HepG2 (cell line): ENCODE measurements around the gene CLEC18B. TPM values are rescaled to one million over a fixed set of nuclear protein-coding genes. Genes with fewer than 3 reads are reported as not detected.

Experiments
- ATAC-seq: fragments of 200-7000 bp; cut with Tn5 transposase; 3 replicates; pipeline ENCODE4 v1.9.1; 2020; ENCODE audit warnings: mild to moderate bottlenecking, moderate library complexity
- BruUV-seq: library from RNA; stranded (reverse); fragments of 400-500 nt; replicated peaks from 2 replicates; lab custom pipeline; 2021; lab: Mats Ljungman, UMichigan
- CTCF ChIA-PET: fragments of 300-600 bp; formaldehyde crosslinking; extraction: SDS; loops from one replicate; lab custom pipeline; 2021; ENCODE audit warnings: low total read pairs, inconsistent platforms, low intra/inter-chr PET ratio; lab: Yijun Ruan, JAX
- POLR2A ChIA-PET: fragments of 350-600 bp; sonication (Branson Sonifier 250); formaldehyde crosslinking; loops from one replicate; lab custom pipeline; 2020; ENCODE audit warnings: antibody characterized with exemption, inconsistent platforms; lab: Yijun Ruan, JAX
- DNase-seq: peaks from one replicate; pipeline ENCODE4 v3.0.0-alpha.2; 2015; ENCODE audit warnings: low spot score
- FAIRE-seq: peaks from 3 replicates; lab custom pipeline; 2011; peaks lifted over from hg19 to GRCh38; lab: Jason Lieb, UNC
- H2AFZ ChIP-seq: one replicate; pipeline ENCODE4 v1.6.1; 2011; ENCODE audit warnings: low read length, inconsistent platforms
- H3K27ac ChIP-seq: fragments of 300-600 bp; 3 replicates; pipeline ENCODE4 v1.8.0; 2011; ENCODE audit warnings: mixed run types, mild to moderate bottlenecking, mixed read lengths, low read length, inconsistent platforms; ENCODE audit not compliant: insufficient read depth; ENCODE audit errors: extremely low read length
- H3K27me3 ChIP-seq, 2 experiments: fragments of 200-600 bp in 1 of 2; 2 replicates in 1 of 2; 3 replicates in 1 of 2; pipeline versions ENCODE4 v1.6.0 to v1.8.0; 2011; ENCODE audit warnings: low read length in 2 of 2, mild to moderate bottlenecking in 2 of 2, moderate library complexity in 2 of 2, inconsistent platforms in 1 of 2; ENCODE audit not compliant: insufficient read depth in 2 of 2, control insufficient read depth in 1 of 2
- H3K36me3 ChIP-seq, 2 experiments: fragments of 200-600 bp in 1 of 2; replicated peaks in 1 of 2; 2 replicates in 1 of 2; 3 replicates in 1 of 2; pipeline versions ENCODE4 v1.5.1 to v1.8.0; 2011; ENCODE audit warnings: low read length in 2 of 2, inconsistent platforms in 1 of 2; ENCODE audit not compliant: insufficient read depth in 2 of 2, control insufficient read depth in 1 of 2
- H3K4me1 ChIP-seq: 2 replicates; pipeline ENCODE4 v1.5.1; 2012; ENCODE audit warnings: low read length, inconsistent platforms; ENCODE audit not compliant: insufficient read depth
- H3K4me2 ChIP-seq: 2 replicates; pipeline ENCODE4 v1.6.0; 2011; ENCODE audit warnings: low read depth, low read length, inconsistent platforms
- H3K4me3 ChIP-seq, 3 experiments: fragments of 200-600 bp in 1 of 3; sonication (generic), shearing (Covaris generic) in 1 of 3; replicated peaks in 1 of 3; 2 replicates each; pipeline ENCODE4 v1.5.1; 2011 to 2016; ENCODE audit warnings: low read length in 3 of 3, inconsistent platforms in 2 of 3, low read depth in 2 of 3, mild to moderate bottlenecking in 2 of 3, control low read depth in 1 of 3, mixed read lengths in 1 of 3; ENCODE audit not compliant: insufficient read depth in 1 of 3
- H3K79me2 ChIP-seq: one replicate; pipeline ENCODE4 v1.6.1; 2011; ENCODE audit warnings: low read length, inconsistent platforms; ENCODE audit not compliant: insufficient read depth
- H3K9ac ChIP-seq: 2 replicates; pipeline ENCODE4 v1.6.0; 2011; ENCODE audit warnings: mild to moderate bottlenecking, low read depth, low read length, inconsistent platforms; ENCODE audit not compliant: insufficient read depth
- H3K9me3 ChIP-seq: 2 replicates; pipeline ENCODE4 v1.5.1; 2012; ENCODE audit warnings: mild to moderate bottlenecking, low read length
- H4K20me1 ChIP-seq: 2 replicates; pipeline ENCODE4 v1.6.0; 2011; ENCODE audit warnings: inconsistent platforms, mild to moderate bottlenecking, low read length, moderate library complexity; ENCODE audit not compliant: insufficient read depth
- ARNT2 ChIP-seq: sonication (generic); formaldehyde crosslinking; IDR thresholded peaks from 2 replicates; pipeline ENCODE4 v1.8.0; 2022; ENCODE audit warnings: mild to moderate bottlenecking, low read depth, missing genetic modification reagents, moderate library complexity
- HDAC6 ChIP-seq: fragments of 200-600 bp; sonication (generic); IDR thresholded peaks from 2 replicates; pipeline ENCODE4 v1.7.0; 2017; ENCODE audit warnings: mild to moderate bottlenecking, antibody characterized with exemption, low read length, low read depth
- HIC2 ChIP-seq: sonication (generic); formaldehyde crosslinking; IDR thresholded peaks from 2 replicates; pipeline ENCODE4 v1.9.0; 2022; ENCODE audit warnings: low read depth, missing genetic modification reagents
- JUNB ChIP-seq: sonication (generic); formaldehyde crosslinking; IDR thresholded peaks from 2 replicates; pipeline ENCODE4 v1.8.0; 2022; ENCODE audit warnings: missing genetic modification reagents, mild to moderate bottlenecking, borderline replicate concordance
- KDM3A ChIP-seq: IDR thresholded peaks from 2 replicates; pipeline ENCODE4 v1.6.1; 2018; ENCODE audit warnings: low read depth, missing compliant biosample characterization
- KLF6 ChIP-seq: IDR thresholded peaks from 2 replicates; pipeline ENCODE4 v1.8.0; 2016; ENCODE audit warnings: missing biosample characterization, missing genetic modification reagents
- MAFK ChIP-seq, 2 experiments: IDR thresholded peaks in 1 of 2; conservative IDR thresholded peaks in 1 of 2; 2 replicates each; pipeline ENCODE4 v1.6.1; 2011; ENCODE audit warnings: improper control_type of control experiment in 2 of 2, low read length in 2 of 2
- MYC ChIP-seq: sonication (generic); formaldehyde crosslinking; IDR thresholded peaks from 2 replicates; pipeline ENCODE4 v1.9.0; 2021; ENCODE audit warnings: missing genetic modification reagents, borderline replicate concordance
- SUZ12 ChIP-seq: fragments of 150-350 bp; IDR thresholded peaks from 2 replicates; pipeline ENCODE4 v1.6.1; 2014; ENCODE audit warnings: low read depth, low read length
- ZBTB34 ChIP-seq: sonication (generic); formaldehyde crosslinking; IDR thresholded peaks from 2 replicates; pipeline ENCODE4 v1.8.0; 2022; ENCODE audit warnings: mild to moderate bottlenecking, missing genetic modification reagents
- ZNF282 ChIP-seq: fragments of 450-650 bp; IDR thresholded peaks from 2 replicates; pipeline ENCODE4 v1.6.1; 2018; ENCODE audit not compliant: partially characterized antibody
- ZNF292 ChIP-seq: sonication (generic); formaldehyde crosslinking; IDR thresholded peaks from 2 replicates; pipeline ENCODE4 v1.8.1; 2022; ENCODE audit warnings: mild to moderate bottlenecking, low read depth, missing genetic modification reagents, borderline replicate concordance
- ZNF574 ChIP-seq: sonication (generic); formaldehyde crosslinking; IDR thresholded peaks from 2 replicates; pipeline ENCODE4 v1.4.0; 2020; ENCODE audit warnings: missing genetic modification reagents
- WGBS: methylation state at CpG from one replicate; pipeline ENCODE4 v1.1.6; 2017; ENCODE audit warnings: low lambda C conversion rate; 5-methylcytosine and 5-hydroxymethylcytosine counted together
- in situ Hi-C: cut with HindIII; loops from 2 replicates; pipeline ENCODE4 v1.10.0; 2017; ENCODE audit warnings: low pct_unique_long_range_greater_than_20kb; ENCODE audit not compliant: extremely low pct_ligation_motif_present
- intact Hi-C: fragments of 100-400 bp; cut with micrococcal nuclease; formaldehyde crosslinking; loops from one replicate; pipeline ENCODE4 v1.10.0; 2022; ENCODE audit not compliant: unreplicated experiment
- polyA plus RNA-seq, 8 experiments: library from polyadenylated mRNA; depleted of rRNA in 3 of 8; stranded (reverse) in 7 of 8; unstranded in 1 of 8; fragments of >200 nt; fragmentation: Illumina TruSeq in 4 of 8; extraction: Trizol in 4 of 8; gene quantifications; 2 replicates each; pipeline versions ENCODE4 v1.2.1 to v1.2.3, GENCODE V29; 2011 to 2016; ENCODE audit warnings: low read depth in 4 of 8, missing spikeins in 1 of 8, mixed read lengths in 1 of 8; ENCODE audit not compliant: insufficient read depth in 1 of 8
- total RNA-seq, 5 experiments: library from RNA; depleted of rRNA; stranded (reverse); fragments of >200 nt; fragmentation: Illumina TruSeq; extraction: Trizol; gene quantifications; 2 replicates each; pipeline ENCODE4 v1.2.3, GENCODE V29; 2016; ENCODE audit warnings: low read depth in 1 of 5

CLEC18B gene
- total and polyA plus RNA-seq, 2 of the 13 experiments (the other 11 are each of a cell fraction or from before 2014, with no cell fraction given): 0.31 to 1.1 TPM

- Histone ChIP-seq H3K4me2 (no peak overlapping the region), H3K27ac (no peak overlapping the region), H3K9me3 (no peaks in the 10 kb centered on the region), H3K4me1 (no peaks in the 10 kb centered on the region), H3K9ac (no peak overlapping the region), H3K27me3 (no peaks in the 10 kb centered on the region), H4K20me1 (no peaks in the 10 kb centered on the region), H3K4me3 (no peak overlapping the region), H3K79me2 (no peaks in the 10 kb centered on the region), H3K36me3 (peaks cover 25 to 79% of the 10 kb centered on the region in 2 experiments), H2AFZ (no peak overlapping the region)
- FAIRE-seq: no peak
- no peak for DNase-seq
- in situ Hi-C loops: no loop called here
- no peak for ATAC-seq
- POLR2A ChIA-PET: interaction anchor here (0.6 kb wide), 1 partner anchor 1004 kb away, joined by 3 read pairs; no protein-coding TSS in a partner anchor
- intact Hi-C loops: no loop called here
- no TSS peak for BruUV-seq
- CTCF ChIA-PET: no interaction called here
- 0 out of 4 replicates have a peak, but pooled peaks of 1 of the 2 experiments have one; percentile 13 for TF ChIP-seq MAFK (conservative IDR thresholded peaks at IDR 0.05 in 1 of 2, IDR thresholded peaks at IDR 0.05 in 1 of 2; ENCODE audit: low read length in 2 of 2)
- no peak for TF ChIP-seq ZBTB34
- no peak for TF ChIP-seq SUZ12
- WGBS: 97% methylated on average over 4 of the region's 4 CpGs
Observed at GRCh38 chr16:74462361-74462760, 41.1 kb upstream of the CLEC18B start.

DNA sequence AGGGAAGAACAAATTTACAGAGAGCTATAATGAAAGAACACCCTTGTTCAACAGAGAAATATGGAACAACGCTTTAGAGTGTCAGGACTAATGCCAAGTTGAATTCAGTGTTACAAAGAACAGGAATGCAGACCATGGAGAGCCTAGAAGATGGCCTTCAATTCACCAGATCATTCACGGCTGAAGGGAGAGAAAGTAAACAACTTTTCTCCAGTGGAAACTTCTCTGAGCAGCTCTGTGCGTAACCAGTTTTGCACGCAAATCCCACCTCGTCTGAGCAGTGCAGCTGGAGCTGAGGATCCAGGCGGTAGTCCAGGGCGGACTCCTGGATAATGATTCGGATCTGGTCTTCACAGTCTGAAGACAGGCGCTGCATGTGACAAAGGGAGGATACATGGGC lies 40.5 kb upstream of the CLEC18B start:
- no peak overlapping the region for H2AFZ ChIP-seq
- H3K27me3 ChIP-seq: no peaks in the 10 kb centered on the region
- no TSS peak for BruUV-seq
- H3K9ac ChIP-seq: no peak overlapping the region
- no peak overlapping the region for H3K4me2 ChIP-seq
- H3K36me3 ChIP-seq: peaks cover 21 to 74% of the 10 kb centered on the region in 2 experiments
- H4K20me1 ChIP-seq: no peaks in the 10 kb centered on the region
- no peak for FAIRE-seq
- intact Hi-C loops (no loop called here), in situ Hi-C loops (no loop called here)
- WGBS: 97% methylated on average over 9 of the region's 9 CpGs
- DNase-seq: no peak
- POLR2A ChIA-PET: interaction anchor here (0.6 kb wide), 1 partner anchor 1005 kb away, joined by 3 read pairs; no protein-coding TSS in a partner anchor
- no peak overlapping the region for H3K27ac ChIP-seq
- CTCF ChIA-PET: no interaction called here
- ATAC-seq: no peak
- H3K4me1 ChIP-seq: no peaks in the 10 kb centered on the region
- H3K79me2 ChIP-seq: no peaks in the 10 kb centered on the region
- H3K4me3 ChIP-seq: no peak overlapping the region
- no peaks in the 10 kb centered on the region for H3K9me3 ChIP-seq
- TF ChIP-seq KDM3A (CRISPR knock-in tag) (no peak), ARNT2 (CRISPR knock-in tag) (no peak), HIC2 (CRISPR knock-in tag) (no peak), KLF6 (CRISPR knock-in tag) (no peak), MYC (CRISPR knock-in tag) (no peak), ZNF282 (no peak), ZNF292 (no peak), ZNF574 (CRISPR knock-in tag) (no peak), JUNB (CRISPR knock-in tag) (no peak), HDAC6 (no peak)
